ENCODE results near the gene PCYT2.

Gene PCYT2

DNA sequence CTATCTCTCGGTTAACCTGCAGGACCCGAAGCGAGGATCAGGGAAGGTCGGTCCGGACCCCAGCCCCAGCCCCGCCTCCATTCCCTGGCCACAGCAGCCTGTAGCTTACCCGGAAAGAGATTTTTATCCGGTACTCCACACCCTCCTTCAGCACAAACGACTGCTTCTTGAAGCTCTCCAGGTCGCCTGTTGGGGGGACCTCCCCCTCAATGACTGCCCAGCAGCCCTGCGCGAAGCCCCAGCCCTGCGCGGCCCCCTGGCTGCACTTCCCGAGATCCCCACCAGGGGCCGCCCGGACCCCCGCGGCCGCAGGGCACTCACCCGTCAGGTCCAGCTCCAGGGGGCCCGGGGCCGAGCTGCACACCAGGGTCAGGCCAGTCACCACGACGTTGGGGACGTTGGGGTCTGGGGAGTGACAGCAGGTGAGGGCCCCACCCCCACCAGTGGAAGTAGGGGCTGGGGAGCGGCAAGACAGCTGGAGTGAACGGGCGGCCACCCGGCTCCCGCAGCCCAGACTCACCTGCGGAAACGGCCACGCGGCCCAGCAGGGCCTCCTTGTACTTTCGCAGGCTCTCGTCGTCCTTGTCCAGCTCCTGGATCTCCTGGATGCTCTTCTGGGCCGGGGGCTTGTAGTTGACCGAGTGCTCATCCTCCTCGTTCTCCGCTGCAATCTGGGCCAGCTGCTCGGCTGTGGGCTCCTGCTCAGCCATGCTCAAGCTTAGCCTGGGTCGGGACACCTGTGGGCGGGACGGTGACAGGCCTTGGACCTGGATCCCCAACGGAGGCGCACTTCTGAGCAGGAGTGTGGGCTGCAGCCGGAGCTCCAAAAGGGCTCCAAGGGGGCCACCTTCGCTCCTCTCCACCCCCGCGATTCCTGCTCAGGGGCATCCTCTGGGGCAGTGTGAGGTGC is 41.7 kb downstream of the PCYT2 start:
- peak; percentile 73 for DNase-seq

GRCh38 chr17:81868674-81869220 is 42.5 kb downstream of the PCYT2 start:
- DNase-seq: peak; percentile 66

- no peak for DNase-seq
Observed at GRCh38 chr17:81867991-81868673, 43.1 kb downstream of the PCYT2 start.

GRCh38 chr17:81867170-81867990 is 43.8 kb downstream of the PCYT2 start:
- no peak for DNase-seq

DNA sequence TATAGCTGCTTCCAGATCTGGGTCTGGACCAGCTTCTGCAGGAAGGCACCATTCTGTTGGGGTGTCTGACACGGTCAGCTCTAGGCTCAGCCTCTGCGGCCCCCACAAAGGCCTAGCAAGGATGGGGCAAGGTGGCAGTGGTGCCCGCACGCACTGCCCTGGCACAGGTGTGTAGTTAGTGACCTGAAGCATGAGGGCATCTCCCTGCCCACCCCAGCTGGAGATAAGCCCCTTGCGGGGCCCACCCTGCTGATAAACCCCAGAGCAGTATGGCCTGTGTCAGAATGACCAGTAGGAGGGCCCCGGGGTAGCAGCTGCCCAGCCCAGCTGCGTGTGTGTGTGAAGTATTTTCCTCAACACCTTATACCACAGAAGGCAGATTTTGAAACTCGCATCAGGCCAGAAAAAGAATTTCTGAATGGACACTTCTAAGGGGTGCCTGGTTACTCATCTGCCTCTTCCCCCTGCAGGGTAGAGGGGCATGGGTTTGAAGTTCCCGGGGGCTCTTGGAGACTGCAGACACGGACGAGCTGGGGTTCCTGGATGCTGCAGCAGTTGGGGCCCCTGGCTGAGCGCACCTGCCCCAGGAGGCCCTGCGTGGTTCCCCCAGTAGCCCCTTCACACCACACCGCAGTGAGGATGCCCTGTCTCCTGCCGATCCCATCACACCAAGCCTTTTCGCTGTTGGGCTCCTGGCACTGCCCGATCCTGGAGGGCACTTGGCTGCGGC is 44.6 kb downstream of the PCYT2 start:
- DNase-seq: no peak

GRCh38 chr17:81865733-81866439 is 45.3 kb downstream of the PCYT2 start:
- no peak for DNase-seq

DNA sequence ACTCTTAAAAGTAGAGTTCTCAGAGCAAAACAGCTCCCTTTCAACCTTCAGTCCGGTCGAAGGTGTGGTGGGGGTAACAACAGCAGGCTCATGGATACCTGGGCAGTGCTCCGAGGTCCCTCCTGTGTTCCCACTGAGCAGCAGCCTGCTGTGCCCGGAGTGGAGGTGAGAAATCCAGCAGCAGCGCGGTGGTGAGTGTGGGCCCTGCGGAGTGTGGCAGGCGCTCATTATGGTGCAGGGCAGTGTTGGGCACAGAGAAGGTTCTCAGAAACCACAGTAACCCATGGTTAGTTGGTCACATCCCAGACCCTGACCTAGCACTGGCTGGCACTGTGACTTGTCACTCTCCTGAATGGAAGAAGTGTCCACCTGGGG is 45.9 kb downstream of the PCYT2 start:
- DNase-seq: no peak

DNA sequence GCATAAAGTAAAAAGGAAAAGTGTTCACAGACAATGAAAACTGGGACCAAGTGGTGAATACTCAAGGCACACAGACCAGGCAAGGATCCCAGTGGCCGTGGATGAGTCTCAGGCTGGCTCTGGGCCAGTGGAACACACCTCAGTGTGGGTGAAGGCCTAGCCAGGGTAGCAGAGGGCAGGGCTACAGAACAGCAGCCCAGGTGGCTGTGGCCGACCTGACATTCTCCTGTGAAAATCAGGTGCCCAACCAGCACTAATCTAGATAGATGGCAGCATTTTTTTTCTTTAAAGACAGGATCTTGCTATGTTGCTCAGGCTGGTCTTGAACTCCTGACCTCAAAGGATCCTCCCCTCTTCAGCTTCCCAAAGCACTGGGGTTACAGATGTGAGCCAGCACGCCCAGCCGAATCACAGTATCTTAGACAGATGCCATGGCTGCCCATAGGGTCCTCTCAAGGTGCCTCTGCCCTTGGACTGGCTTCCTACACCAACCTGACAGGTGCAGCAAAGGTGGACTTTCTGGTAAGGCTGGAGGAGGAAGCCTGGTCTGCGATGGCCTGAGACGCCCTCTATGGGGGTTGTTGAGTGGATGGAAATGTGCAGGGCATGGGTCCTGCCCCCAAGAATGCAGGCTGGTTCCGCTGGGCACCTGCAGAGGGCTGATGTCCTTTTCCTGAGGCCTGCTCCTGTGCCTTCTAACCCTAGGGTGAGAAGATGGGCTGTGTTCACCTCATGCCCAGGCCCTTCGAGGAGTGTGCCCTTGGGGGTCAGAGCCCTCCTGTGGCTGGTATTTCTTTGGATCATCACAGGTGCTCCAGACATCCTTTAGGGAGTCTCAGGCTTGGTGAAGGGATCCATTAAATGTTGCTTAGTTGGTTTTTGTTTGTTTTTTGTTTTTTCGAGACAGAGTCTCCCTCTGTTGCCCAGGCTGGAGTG is 47.1 kb downstream of the PCYT2 start:
- DNase-seq: no peak

- no peak for DNase-seq
Observed at GRCh38 chr17:81863123-81863675, 48.0 kb downstream of the PCYT2 start.

- DNase-seq: peak; percentile 100
Observed at GRCh38 chr17:81860756-81861568, 50.2 kb downstream of the PCYT2 start.

- no peak for DNase-seq
Observed at GRCh38 chr17:81859906-81860755, 51.1 kb downstream of the PCYT2 start, which contains the start of gene P4HB. Gene P4HB (minus strand): TSS chr17:81860535. CDS start chr17:81860471, 64 bp downstream.

DNA sequence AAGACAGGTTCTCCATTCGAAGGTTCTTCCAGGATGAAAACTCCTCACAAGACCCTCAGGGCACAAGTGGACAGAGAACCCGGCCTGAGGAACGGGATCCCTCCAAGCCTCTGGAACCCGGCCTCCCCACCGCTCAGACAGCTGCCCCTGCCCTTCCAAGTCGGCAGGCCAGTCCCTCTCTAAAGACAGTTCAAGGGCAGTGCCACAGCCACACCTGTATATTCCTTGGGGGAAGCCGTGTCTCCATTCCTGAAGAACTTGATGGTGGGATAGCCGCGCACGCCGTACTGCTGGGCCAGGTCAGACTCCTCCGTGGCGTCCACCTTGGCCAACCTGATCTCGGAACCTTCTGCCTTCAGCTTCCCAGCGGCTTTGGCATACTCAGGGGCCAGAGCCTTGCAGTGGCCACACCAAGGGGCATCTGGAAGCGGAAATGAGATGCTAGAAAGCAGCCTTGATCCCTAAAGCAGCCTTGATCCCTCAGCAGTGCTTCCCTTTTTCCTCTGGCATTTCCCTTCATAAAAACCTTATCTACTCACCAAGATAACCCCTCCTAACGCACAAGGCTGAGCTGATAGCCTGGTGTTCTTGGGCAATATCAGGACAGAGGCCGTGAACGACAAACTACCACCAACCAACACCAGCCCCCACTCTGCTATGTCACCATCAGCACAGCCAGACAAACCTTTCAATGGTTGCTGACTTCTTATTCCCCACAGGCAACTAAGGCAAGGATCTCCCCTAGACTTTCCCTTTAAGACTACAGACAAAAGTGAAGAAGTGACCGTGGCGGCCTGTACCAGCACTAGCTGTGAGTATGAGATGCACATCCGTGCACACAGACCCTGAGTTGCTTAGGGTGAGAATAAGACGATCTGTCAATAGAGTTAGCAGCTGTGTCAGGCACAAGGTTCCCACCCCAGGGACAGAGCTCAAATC is 52.0 kb downstream of the PCYT2 start:
- DNase-seq: no peak

DNA sequence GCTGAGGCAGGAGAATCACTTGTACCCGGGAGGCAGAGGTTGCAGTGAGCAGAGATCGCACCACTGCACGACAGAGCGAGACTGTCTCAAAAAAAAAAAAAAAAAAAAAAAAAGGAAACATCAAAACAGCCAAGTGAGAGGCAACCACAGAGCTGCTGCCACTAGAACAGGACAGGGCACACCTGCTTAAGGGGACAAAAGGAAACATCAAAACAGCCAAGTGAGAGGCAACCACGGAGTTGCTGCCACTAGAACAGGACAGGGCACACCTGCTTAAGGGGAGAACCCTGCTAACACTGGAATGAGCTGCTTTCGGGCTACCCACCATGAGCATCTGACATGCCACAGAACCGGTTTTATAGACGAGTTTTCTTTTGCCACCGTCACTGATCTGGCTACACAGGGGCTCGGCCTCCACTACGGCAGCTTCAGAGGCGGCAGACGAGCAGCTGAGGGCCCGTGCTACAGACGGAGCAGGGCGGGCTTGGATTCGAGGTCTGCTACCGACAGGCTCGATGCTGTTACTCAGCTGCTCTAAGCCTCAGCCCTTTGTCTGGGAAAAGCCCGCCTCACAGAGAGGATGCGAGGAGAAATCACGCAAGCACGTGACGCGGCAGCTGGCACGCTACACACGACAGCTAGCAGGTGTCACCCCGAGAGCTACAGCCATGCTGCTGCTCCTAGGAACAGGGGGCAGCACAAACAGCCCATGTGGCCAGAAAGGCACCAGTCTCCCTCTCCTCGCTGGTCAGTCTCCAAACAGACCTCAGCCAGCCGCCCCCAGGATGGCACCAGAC is 52.8 kb downstream of the PCYT2 start:
- no peak for DNase-seq

DNA sequence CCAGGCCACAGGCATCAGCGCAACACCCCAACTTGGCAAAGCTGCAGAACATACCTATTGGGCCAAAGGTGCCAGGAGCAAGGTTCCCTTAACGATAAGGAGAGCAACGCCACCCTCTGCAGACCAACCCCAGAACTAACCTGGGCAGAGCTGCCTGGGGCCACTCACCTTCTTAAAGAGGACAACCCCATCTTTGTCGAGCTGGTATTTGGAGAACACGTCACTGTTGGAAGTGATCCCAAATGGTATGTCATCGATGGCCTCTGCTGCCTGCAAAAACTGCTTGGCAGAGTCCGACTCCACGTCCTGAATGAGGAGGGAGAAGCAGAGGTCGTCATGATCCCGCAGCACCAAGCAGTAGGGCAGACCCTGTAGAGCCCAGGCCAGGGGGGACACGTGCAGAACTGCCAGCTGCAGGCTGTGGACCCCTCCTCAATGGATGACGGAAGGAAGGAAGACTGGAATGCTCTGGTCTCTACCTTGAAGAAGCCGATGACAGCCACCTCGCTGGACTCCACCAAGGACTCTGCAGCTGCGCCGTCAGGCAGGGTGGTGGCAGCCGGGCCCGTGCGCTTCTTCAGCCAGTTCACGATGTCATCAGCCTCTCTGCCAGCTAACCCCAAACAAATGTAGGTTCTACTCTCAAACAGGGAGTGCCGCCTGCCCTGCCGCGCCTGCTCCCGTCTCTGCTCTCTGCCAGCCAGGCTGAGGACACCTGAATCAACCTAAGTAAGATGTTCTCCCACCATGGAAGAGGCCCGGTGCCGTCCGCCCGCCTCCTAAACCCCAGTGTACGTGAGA is 56.0 kb downstream of the PCYT2 start:
- no peak for DNase-seq

DNA sequence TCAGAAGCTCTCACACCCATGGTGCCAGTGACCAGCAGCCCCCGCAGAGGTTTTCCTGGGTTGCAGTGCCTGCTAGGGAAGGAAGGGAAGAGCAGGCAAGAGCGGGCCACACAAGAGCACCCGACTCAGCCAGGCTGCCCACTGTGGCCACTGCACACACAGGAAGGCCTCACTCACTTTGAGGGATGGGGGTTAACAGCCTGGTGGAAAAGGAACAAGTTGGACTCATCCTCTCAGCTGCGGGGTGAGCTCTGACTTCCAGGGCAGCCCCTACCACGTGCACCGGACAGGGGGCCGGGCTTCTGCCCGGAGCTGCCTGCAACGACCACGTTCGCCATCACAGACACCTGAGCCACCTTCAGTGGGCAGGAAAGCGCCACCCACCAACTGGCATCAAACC is 59.0 kb downstream of the PCYT2 start:
- DNase-seq: no peak

All from left hindlimb (tissue), 1 donor.